HAP-1 (cell line): ENCODE results near the gene SULT1B1.

Experiments
- DNase-seq, 2 experiments: peaks; one replicate each; pipeline ENCODE4 v3.0.0-alpha.2; 2016 to 2020; ENCODE audit warnings: low spot score in 2 of 2
- H3K27me3 ChIP-seq: fragments of 250-450 bp; sonication (Bioruptor Pico); 2 replicates; pipeline ENCODE4 v1.5.1; 2020; ENCODE audit warnings: low read depth, mild to moderate bottlenecking, moderate library complexity
- H3K36me3 ChIP-seq: fragments of 250-450 bp; sonication (Bioruptor Pico); replicated peaks from 2 replicates; pipeline ENCODE4 v1.5.1; 2020; ENCODE audit warnings: mild to moderate bottlenecking
- H3K4me1 ChIP-seq: fragments of 250-450 bp; sonication (Bioruptor Pico); 2 replicates; pipeline ENCODE4 v1.5.1; 2020; ENCODE audit warnings: mild to moderate bottlenecking
- H3K4me3 ChIP-seq: fragments of 250-450 bp; sonication (Bioruptor Pico); 2 replicates; pipeline ENCODE4 v1.5.1; 2020; ENCODE audit warnings: mild to moderate bottlenecking, moderate library complexity
- H3K9me3 ChIP-seq: fragments of 250-450 bp; sonication (Bioruptor Pico); 2 replicates; pipeline ENCODE4 v1.5.1; 2020; ENCODE audit warnings: mild to moderate bottlenecking, moderate library complexity
- in situ Hi-C: fragments of 300-500 bp; cut with MboI; formaldehyde crosslinking; loops from 3 replicates; pipeline ENCODE4 v1.14.3; 2020; ENCODE audit warnings: low sequenced_read_pairs, inconsistent platforms, mixed read lengths

Gene SULT1B1

GRCh38 chr4:69735119-69735518 is 25.3 kb downstream of the SULT1B1 start:
- in situ Hi-C loops, result no loop called here
- Histone ChIP-seq H3K36me3 (no peaks in the 10 kb centered on the region), H3K9me3 (no peaks in the 10 kb centered on the region), H3K4me1 (no peaks in the 10 kb centered on the region), H3K4me3 (no peak overlapping the region), H3K27me3 (no peaks in the 10 kb centered on the region)
- DNase-seq, result no peak

- H3K27me3 ChIP-seq, result no peaks in the 10 kb centered on the region
Measured at GRCh38 chr4:69731847-69732246, 28.6 kb downstream of the SULT1B1 start.

GRCh38 chr4:69731241-69731640 is 29.2 kb downstream of the SULT1B1 start:
- Histone ChIP-seq H3K36me3 (no peaks in the 10 kb centered on the region), H3K27me3 (no peaks in the 10 kb centered on the region), H3K4me1 (no peaks in the 10 kb centered on the region; the same call in 1 of the 2 replicates), H3K9me3 (no peaks in the 10 kb centered on the region), H3K4me3 (no peak overlapping the region)
- no peak for DNase-seq
- in situ Hi-C loops, result no loop called here

More at GRCh38 chr4:69731847-69732246, 28.6 kb downstream of the SULT1B1 start:
- DNase-seq, result no peak
- H3K4me3 ChIP-seq, result no peak overlapping the region
- in situ Hi-C loops, result no loop called here
- no peaks in the 10 kb centered on the region; the same call in 1 of the 2 replicates for H3K4me1 ChIP-seq
- no peaks in the 10 kb centered on the region for H3K9me3 ChIP-seq
- no peaks in the 10 kb centered on the region for H3K36me3 ChIP-seq

- Histone ChIP-seq H3K4me3 (no peak overlapping the region), H3K27me3 (no peaks in the 10 kb centered on the region), H3K9me3 (no peaks in the 10 kb centered on the region), H3K36me3 (no peaks in the 10 kb centered on the region), H3K4me1 (no peaks in the 10 kb centered on the region; the same call in 1 of the 2 replicates)
- in situ Hi-C loops, result no loop called here
- DNase-seq, result no peak
Measured at GRCh38 chr4:69730002-69730401, 30.4 kb downstream of the SULT1B1 start.

GRCh38 chr4:69727926-69728325 is 32.5 kb downstream of the SULT1B1 start:
- H3K9me3 ChIP-seq, result no peaks in the 10 kb centered on the region
- no peak overlapping the region for H3K4me3 ChIP-seq
- in situ Hi-C loops, result no loop called here
- H3K27me3 ChIP-seq, result no peaks in the 10 kb centered on the region
- H3K36me3 ChIP-seq, result no peaks in the 10 kb centered on the region
- no peaks in the 10 kb centered on the region; the same call in 1 of the 2 replicates for H3K4me1 ChIP-seq
- no peak for DNase-seq

- no peak for DNase-seq
- Histone ChIP-seq H3K27me3 (no peaks in the 10 kb centered on the region), H3K4me1 (no peaks in the 10 kb centered on the region; the same call in 1 of the 2 replicates), H3K4me3 (no peak overlapping the region), H3K36me3 (no peaks in the 10 kb centered on the region), H3K9me3 (no peaks in the 10 kb centered on the region)
- in situ Hi-C loops, result no loop called here
Measured at GRCh38 chr4:69727426-69727825, 33.0 kb downstream of the SULT1B1 start.

- Histone ChIP-seq H3K27me3 (no peaks in the 10 kb centered on the region), H3K9me3 (no peaks in the 10 kb centered on the region), H3K4me3 (no peak overlapping the region), H3K36me3 (no peaks in the 10 kb centered on the region), H3K4me1 (no peaks in the 10 kb centered on the region; the same call in 1 of the 2 replicates)
- in situ Hi-C loops, result no loop called here
- DNase-seq, result no peak
Measured at GRCh38 chr4:69726971-69727370, 33.4 kb downstream of the SULT1B1 start.

- peak in 1 of 2 experiments; percentile 8 for DNase-seq
- Histone ChIP-seq H3K4me3 (no peak overlapping the region), H3K4me1 (peaks cover 4% of the 10 kb centered on the region; the same call in 1 of the 2 replicates), H3K9me3 (no peaks in the 10 kb centered on the region), H3K27me3 (no peaks in the 10 kb centered on the region), H3K36me3 (no peaks in the 10 kb centered on the region)
- in situ Hi-C loops, result no loop called here
Measured at GRCh38 chr4:69718396-69719271, 41.8 kb downstream of the SULT1B1 start.

- Histone ChIP-seq H3K4me3 (no peak overlapping the region), H3K9me3 (no peaks in the 10 kb centered on the region), H3K36me3 (no peaks in the 10 kb centered on the region), H3K27me3 (no peaks in the 10 kb centered on the region), H3K4me1 (peaks cover 4% of the 10 kb centered on the region; the same call in 1 of the 2 replicates)
- no peak for DNase-seq
- in situ Hi-C loops, result no loop called here
Measured at GRCh38 chr4:69717778-69718177, 42.6 kb downstream of the SULT1B1 start.

GRCh38 chr4:69716654-69717053 is 43.8 kb downstream of the SULT1B1 start:
- Histone ChIP-seq H3K27me3 (no peaks in the 10 kb centered on the region), H3K9me3 (no peaks in the 10 kb centered on the region), H3K4me3 (no peak overlapping the region), H3K4me1 (peaks cover 4% of the 10 kb centered on the region; the same call in 1 of the 2 replicates), H3K36me3 (no peaks in the 10 kb centered on the region)
- DNase-seq, result no peak
- in situ Hi-C loops, result no loop called here

GRCh38 chr4:69714086-69714485 is 46.3 kb downstream of the SULT1B1 start:
- in situ Hi-C loops, result no loop called here
- no peak for DNase-seq
- Histone ChIP-seq H3K27me3 (no peaks in the 10 kb centered on the region), H3K4me1 (peaks cover 4% of the 10 kb centered on the region; the same call in 1 of the 2 replicates), H3K36me3 (no peaks in the 10 kb centered on the region), H3K9me3 (no peaks in the 10 kb centered on the region), H3K4me3 (no peak overlapping the region)

GRCh38 chr4:69713593-69713992 is 46.8 kb downstream of the SULT1B1 start:
- Histone ChIP-seq H3K36me3 (no peaks in the 10 kb centered on the region), H3K4me1 (peaks cover 4% of the 10 kb centered on the region; the same call in 1 of the 2 replicates), H3K4me3 (no peak overlapping the region), H3K27me3 (no peaks in the 10 kb centered on the region), H3K9me3 (no peaks in the 10 kb centered on the region)
- in situ Hi-C loops, result no loop called here
- DNase-seq, result no peak

- no peaks in the 10 kb centered on the region for H3K9me3 ChIP-seq
Measured at GRCh38 chr4:69710580-69710979, 49.8 kb downstream of the SULT1B1 start.

GRCh38 chr4:69708211-69708610 is 52.2 kb downstream of the SULT1B1 start:
- no peak for DNase-seq
- Histone ChIP-seq H3K9me3 (no peaks in the 10 kb centered on the region), H3K4me1 (no peaks in the 10 kb centered on the region), H3K36me3 (no peaks in the 10 kb centered on the region), H3K4me3 (no peak overlapping the region), H3K27me3 (no peaks in the 10 kb centered on the region)
- in situ Hi-C loops, result no loop called here

More at GRCh38 chr4:69710580-69710979, 49.8 kb downstream of the SULT1B1 start:
- DNase-seq, result no peak
- H3K4me1 ChIP-seq, result no peaks in the 10 kb centered on the region
- H3K36me3 ChIP-seq, result no peaks in the 10 kb centered on the region
- no peaks in the 10 kb centered on the region for H3K27me3 ChIP-seq
- in situ Hi-C loops, result no loop called here
- H3K4me3 ChIP-seq, result no peak overlapping the region
